ENCODE measurements around the gene NPAS2.
A peak's percentile ranks its signal among the peaks of the same experiment; 100 is the strongest.

DNA sequence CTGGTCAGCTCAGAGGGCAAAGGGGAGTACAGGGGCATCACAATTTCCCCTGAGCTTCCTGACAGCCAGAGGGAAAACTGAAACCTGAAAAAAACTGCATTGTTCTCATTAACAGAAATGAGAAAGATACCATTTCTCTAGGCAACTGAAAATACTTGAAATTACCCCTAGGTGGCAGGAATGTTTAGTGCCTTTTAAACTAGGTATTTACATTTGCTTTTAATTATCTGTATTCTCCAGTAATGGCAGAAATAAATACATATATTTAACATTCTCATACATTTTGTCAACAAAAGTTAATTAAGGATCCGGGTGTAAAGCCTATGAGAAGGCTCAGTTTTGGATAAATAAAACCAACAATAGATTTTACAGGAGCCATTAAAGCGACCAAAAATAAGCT lies 216.6 kb downstream of the NPAS2 start:
- TF ChIP-seq, protein P1, sequence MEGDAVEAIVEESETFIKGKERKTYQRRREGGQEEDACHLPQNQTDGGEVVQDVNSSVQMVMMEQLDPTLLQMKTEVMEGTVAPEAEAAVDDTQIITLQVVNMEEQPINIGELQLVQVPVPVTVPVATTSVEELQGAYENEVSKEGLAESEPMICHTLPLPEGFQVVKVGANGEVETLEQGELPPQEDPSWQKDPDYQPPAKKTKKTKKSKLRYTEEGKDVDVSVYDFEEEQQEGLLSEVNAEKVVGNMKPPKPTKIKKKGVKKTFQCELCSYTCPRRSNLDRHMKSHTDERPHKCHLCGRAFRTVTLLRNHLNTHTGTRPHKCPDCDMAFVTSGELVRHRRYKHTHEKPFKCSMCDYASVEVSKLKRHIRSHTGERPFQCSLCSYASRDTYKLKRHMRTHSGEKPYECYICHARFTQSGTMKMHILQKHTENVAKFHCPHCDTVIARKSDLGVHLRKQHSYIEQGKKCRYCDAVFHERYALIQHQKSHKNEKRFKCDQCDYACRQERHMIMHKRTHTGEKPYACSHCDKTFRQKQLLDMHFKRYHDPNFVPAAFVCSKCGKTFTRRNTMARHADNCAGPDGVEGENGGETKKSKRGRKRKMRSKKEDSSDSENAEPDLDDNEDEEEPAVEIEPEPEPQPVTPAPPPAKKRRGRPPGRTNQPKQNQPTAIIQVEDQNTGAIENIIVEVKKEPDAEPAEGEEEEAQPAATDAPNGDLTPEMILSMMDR (IDR thresholded peaks at IDR 0.05; ENCODE audit: low read depth, low read length) = peak; percentile 74
- TF ChIP-seq EZH2phosphoT487 (IDR thresholded peaks at IDR 0.05; ENCODE audit: low read depth) = no peak
